ENCODE results near the gene KBTBD13.
"Not testable (repeated sequence)": the region's sequence is repeated elsewhere in the genome, so short reads cannot be mapped to it uniquely, and the experiment has no call there.

KBTBD13 gene

DNA sequence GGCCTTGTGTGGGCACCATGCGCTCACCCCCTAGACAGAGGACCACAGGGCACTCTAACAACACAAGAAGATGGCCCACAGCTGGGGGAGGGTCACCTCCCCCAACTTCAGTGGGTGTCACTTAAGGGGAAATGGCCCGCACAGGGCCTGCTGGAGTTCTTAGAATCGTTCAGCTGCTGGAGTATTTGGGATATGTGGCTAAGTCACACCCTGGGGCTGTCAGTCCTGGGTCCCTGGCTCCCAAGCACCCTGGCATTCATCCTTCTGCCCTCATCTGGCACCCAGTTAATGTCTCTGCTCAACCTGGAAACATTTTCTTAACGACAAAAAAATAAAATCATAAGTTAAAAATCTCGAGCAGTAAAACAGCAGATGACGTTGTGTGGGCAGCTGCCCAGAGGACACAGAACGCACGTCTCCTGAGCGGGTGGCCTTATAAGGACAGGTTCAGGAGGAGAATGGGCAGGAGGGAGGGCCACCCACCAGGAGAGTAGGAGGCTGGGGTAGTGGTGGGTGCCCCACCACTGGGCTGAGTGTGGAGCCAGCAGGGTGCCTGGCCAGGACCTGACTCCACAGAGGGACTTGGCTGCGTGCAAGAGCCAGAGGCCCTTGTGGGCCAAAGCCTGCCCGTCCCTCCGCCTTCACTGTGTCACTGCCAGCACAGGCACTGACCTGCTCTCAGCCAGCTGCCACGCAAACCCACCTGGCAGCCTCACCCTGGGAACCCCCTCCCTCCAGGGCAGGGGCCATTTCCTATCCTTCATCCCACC, 11.5 kb downstream of the KBTBD13 start:
- DNase-seq (ENCODE audit: low read depth in 2 of 2): no peak

GRCh38 chr15:65088643-65089021, 12.1 kb downstream of the KBTBD13 start:
- DNase-seq (ENCODE audit: low read depth in 2 of 2): no peak

DNA sequence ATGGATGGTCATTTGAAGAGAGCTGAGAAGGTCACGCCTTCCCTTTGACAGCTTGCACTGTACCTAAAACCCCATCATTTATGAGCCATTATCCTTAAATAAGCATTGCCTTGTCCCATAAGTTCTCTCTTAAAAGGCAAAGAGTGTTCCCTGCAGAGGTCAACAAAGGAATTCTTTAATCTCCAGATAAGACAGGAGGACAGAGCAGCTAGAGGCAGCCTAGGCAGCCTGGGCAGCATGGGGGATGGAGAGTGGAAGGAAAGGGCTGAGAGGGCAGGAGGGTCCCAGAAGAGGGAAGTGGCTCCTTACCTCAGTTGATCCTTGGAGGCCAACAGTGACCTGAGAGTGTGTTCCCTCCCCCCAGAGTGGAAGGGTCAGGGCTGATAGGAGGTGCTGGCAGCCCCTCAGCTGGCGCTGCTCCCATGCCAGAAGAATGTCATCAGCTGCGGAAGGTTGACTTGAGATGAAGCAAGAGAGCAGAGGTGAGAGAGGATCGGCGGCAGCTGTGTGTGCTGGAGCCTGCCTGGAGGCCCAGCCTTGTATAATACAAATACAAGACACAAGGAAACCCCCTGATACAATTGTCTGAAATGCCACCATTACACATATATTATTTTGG, 12.8 kb downstream of the KBTBD13 start:
- DNase-seq (ENCODE audit: low read depth in 2 of 2): no peak

- no peak for DNase-seq (ENCODE audit: low read depth in 2 of 2)
These were observed 15.6 kb downstream of the KBTBD13 start for GRCh38 chr15:65091946-65092770.

DNA sequence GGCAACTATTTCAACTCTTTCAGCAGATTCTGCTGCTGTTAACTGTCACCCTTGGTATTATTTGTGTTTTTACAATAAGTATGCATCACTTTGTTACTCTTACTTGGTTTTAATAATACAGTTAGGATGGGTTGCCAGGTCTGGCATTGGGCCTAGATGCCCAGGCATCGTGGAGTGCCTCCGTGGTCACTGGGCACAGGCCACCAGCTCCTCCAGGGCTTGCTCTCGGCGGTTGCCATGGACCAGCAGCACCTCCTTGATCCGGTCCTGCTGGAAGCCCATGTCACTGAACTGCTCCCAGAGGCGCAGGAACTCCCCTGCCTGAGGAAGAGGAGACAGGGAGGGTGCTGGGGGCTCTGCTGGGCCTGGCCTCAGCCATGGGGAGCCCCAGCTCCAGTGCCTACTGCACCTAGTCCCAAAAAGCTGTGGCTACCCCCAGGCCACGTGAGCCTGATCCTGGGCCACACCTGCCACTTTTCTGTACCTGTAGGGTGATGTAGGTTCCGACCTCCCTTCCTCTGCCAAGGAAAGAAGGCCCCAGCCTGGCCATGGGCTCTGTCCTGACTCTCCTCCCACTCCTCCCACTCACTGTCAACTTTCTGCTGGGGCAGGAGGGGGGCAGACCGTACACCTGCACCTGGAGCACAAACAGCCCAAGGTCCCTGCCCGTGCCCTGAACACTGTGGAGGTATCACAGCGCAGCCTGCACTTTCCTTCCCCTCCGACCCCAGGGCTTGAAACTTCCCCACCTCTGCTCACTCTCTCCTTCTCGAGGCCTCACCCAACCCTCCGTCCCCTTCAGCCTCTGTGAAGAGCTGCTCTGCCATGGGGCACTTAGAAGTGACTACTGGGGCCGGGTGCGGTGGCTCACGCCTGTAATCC, 16.6 kb downstream of the KBTBD13 start:
- DNase-seq (ENCODE audit: low read depth in 2 of 2): no peak

- DNase-seq (ENCODE audit: low read depth in 2 of 2): not testable (repeated sequence)
These were observed 17.2 kb downstream of the KBTBD13 start for GRCh38 chr15:65093793-65094170.

DNA sequence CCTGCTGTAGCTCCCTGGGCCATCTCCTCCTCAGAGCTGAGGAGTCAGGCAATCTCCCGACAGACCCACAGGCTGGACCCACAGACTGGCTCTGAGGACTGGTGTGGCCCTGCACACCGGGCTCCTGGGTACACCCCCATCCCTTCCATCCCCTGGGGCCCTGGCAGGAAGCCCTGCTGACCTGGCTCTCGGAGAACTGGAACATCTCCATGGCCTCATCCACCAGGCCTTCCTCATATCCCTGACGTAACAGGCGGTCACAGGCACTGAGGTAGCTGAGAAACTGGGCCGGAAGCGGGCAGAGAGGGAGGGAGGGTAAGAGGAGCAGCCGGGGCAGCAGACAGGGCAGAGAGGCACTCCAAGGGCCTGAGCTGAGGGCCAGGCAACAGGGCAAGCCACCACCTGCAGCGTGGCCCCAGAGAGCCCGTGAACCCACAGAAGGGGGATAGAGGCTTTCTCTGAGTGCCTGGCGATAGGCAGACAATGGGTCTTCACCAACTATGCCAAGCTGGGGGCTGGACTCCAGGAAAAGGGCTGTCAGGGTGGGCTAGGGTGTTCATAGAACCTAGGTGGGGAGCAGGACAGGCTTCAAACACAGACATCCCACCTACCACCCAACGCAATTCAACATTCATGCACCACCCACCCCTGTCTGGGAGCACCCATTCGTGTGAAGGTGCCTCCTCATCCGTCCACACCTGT, 17.9 kb downstream of the KBTBD13 start:
- DNase-seq (ENCODE audit: low read depth in 2 of 2): no peak

DNA sequence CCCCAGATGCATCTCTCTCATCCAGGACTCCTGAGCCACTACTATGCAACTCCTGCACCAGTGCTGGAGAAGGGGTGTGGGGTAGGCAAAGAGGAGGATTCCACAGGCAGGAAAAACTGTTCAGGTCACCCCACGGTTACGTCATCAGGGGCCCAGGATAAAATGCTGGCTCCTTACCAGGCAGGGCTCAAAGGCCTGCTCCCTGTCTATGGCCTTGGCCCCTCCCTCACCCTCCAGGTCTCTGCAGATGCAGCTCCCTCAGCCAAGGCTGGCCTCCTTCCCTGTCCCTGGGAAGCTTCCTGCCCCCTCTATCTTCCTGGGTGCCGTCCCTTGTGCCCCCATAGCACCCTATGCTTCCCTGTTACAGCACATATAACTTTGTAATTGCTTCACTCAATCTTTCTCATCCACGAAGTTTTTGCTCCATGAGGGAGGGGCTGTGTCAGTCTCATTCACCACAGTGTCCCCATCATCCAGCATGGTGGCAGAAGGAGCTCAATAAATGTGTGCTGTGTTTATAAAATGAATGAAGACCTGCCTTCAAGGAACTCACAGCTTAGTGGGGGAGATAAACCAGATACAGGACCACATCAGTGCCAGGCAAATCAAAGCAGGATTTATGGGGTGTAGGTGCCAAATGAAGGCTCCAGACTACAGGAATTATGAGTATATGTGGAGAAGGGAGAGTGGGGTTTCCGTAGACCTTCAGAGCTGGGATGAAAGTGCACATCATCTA, 18.6 kb downstream of the KBTBD13 start:
- DNase-seq (ENCODE audit: low read depth in 2 of 2): no peak

DNA sequence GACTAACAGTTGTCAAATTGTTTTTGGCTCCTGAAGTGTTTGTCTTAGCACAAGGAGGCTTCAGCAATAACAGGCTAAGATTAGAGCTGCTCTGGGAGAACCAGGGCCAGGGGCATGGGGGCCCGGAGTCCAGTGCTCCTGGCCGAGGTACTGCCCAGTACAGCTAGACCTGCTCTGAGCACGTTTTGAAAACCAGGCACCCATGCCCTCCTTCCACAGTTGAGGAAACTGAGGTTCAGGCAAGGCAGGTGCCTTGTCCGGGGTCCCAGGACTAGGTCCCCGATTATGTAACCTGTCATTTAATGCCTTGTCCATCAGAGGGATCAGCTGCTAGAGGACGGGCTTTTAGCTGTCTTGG, 19.2 kb downstream of the KBTBD13 start:
- DNase-seq (ENCODE audit: low read depth in 2 of 2): no peak

- no peak for DNase-seq (ENCODE audit: low read depth in 2 of 2)
These were observed 20.2 kb downstream of the KBTBD13 start for GRCh38 chr15:65096481-65097385.

GRCh38 chr15:65097651-65098263, 21.2 kb downstream of the KBTBD13 start:
- DNase-seq (ENCODE audit: low read depth in 2 of 2): no peak

DNA sequence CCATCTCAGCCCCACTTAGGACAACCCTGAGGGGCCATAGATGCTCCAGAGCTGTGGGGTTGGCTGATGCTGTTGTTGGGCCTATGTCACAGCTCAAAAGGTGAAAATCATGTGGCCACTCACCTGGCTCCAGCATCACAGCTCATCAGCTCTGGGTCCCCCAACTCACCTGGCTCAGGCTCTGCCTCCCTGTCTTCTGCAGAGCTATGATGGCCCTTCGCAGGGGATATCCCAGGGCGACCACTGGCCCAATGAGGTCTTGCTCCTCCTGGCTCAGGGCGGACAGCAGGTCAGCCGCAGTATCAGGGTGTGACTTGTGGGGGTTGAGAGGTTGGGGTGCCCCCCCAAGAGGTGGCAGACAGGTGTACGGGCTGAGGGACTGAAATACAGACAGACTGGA, 22.8 kb downstream of the KBTBD13 start:
- DNase-seq (ENCODE audit: low read depth in 2 of 2): no peak

DNA sequence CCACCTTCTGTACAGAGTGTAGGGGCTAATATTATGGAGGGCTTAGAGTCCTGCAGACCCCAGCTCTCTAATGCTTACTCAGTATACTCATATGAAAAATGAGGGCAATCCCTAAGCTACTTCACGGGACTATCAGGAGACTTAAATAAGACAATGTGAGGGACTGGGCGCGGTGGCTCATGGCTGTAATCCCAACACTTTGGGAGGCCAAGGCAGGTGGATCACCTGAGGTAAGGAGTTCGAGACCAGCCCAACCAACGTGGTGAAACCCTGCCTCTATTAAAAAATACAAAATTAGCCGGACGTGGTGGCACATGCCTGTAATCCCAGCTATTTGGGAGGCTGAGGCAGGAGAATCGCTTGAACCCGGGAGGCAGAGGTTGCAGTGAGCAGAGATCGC, 23.3 kb downstream of the KBTBD13 start:
- not testable (repeated sequence) for DNase-seq (ENCODE audit: low read depth in 2 of 2)

- no peak for DNase-seq (ENCODE audit: low read depth in 2 of 2)
These were observed 23.9 kb downstream of the KBTBD13 start for GRCh38 chr15:65100442-65100841.

DNA sequence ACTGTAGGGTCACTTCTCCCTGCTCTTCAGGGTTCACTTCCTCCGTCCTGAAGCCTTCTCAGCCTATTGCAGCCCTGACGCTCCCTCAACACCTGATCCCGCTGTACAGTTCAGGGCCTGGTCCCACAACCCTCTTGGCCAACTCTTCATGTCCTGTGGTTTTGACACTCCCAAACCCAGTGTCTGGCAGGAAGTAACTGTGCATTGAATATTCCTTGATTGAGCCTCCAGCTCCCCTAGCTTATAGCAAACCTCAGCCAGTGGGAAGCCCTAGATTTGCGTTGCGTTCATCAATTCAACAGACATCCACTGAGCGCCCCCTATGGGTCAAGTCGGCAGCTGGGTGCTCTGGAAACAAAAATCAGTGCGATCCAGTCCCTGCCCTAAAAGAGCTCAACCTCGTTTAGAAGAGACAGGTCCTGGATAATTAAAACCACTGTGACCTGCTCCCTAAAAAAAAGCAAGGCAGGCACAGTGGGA, 24.9 kb downstream of the KBTBD13 start:
- no peak for DNase-seq (ENCODE audit: low read depth in 2 of 2)

GRCh38 chr15:65101891-65102708, 25.6 kb downstream of the KBTBD13 start:
- no peak for DNase-seq (ENCODE audit: low read depth in 2 of 2)

DNA sequence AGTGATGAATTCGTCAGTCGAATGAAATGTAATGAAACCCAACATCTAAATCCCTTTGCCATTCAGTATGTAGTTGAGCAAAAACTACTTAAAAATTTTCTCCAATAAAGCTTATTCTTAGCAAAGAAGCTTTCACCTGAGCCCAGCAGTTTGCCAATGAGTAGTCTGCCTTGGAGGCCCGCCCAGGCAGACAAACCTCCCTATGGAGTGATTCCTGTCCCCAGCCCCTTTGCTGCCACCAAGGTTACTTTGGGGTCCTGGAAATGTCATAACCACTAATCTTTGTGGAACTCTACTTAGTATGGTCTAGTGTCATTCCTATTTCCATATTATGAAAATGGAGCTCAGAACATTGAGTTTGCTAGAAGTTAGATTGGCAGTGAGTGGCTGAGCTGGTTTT, 26.4 kb downstream of the KBTBD13 start:
- DNase-seq (ENCODE audit: low read depth in 2 of 2): no peak

- DNase-seq (ENCODE audit: low read depth in 2 of 2): no peak
These were observed 28.5 kb downstream of the KBTBD13 start for GRCh38 chr15:65105038-65105437.
